ENCODE measurements around the gene PTGS2.
A peak's percentile ranks its signal among the peaks of the same experiment; 100 is the strongest.

DNA sequence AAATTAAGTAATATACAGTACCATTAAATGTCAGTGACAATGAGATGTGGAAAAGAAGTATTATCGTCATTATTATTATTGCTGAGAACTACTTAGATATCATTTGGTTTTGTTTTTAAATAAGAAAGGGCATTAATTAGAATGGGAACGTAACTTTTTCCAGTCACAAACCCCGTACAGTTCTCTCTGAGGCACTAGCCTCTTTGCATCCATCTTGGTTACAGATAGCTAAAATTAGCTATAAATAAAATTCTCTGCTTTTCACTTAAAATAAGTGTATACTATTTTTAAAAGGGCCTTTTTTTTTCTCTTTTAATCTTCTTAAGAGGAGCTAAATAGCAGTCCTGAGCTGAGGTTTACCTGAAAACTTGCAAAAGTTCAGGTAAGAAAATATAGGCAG is 7.6 kb downstream of the PTGS2 start:
- TF ChIP-seq POLR2A (IDR thresholded peaks at IDR 0.05; ENCODE audit: low read length) (peak; percentile 31), GATA1 (IDR thresholded peaks at IDR 0.05; ENCODE audit: low read depth, low read length) (no peak)

All from erythroblast (primary cell).